ENCODE data around the gene NUAK1. TPM values are rescaled to one million over a fixed set of nuclear protein-coding genes. Genes with fewer than 3 reads are reported as not detected.

The NUAK1 gene
- total RNA-seq, 1 experiment from 2014 or later: 10.1 TPM

- Histone ChIP-seq H3K18ac (ENCODE audit: insufficient read length, low read depth, low read length) (no peak overlapping the region), H3K56ac (ENCODE audit: insufficient read length, low read depth, low read length) (no peak overlapping the region), H2BK20ac (ENCODE audit: low read depth, low read length, poor library complexity, severe bottlenecking) (no peak overlapping the region), H3K79me2 (ENCODE audit: insufficient read depth, low read length) (no peaks in the 10 kb centered on the region), H2BK120ac (ENCODE audit: low read depth, low read length, poor library complexity, severe bottlenecking) (no peak overlapping the region), H3K9me3 (ENCODE audit: control insufficient read depth, low read depth, low read length) (no peaks in the 10 kb centered on the region), H3K4ac (ENCODE audit: low read depth, low read length) (no peak overlapping the region), H4K8ac (replicated peaks; ENCODE audit: insufficient read length, low read depth, low read length) (no peak overlapping the region), H3K23me2 (ENCODE audit: insufficient read length, low read depth, low read length, poor library complexity, severe bottlenecking) (no peaks in the 10 kb centered on the region), H2BK12ac (ENCODE audit: insufficient read length, low read depth, low read length) (no peak overlapping the region), H3K27me3 (ENCODE audit: insufficient read depth, low read length) (no peaks in the 10 kb centered on the region), H2BK15ac (ENCODE audit: low read depth, low read length) (no peak overlapping the region), H3K9ac (ENCODE audit: extremely low read depth, insufficient read length, low read length) (no peak overlapping the region), H3K14ac (ENCODE audit: insufficient read depth, low read length) (no peak overlapping the region), H2AFZ (ENCODE audit: low read length) (no peak overlapping the region), H3K79me1 (ENCODE audit: insufficient read depth, low read depth, low read length, poor library complexity, severe bottlenecking) (no peaks in the 10 kb centered on the region), H4K5ac (ENCODE audit: insufficient read length, low read depth, low read length) (no peak overlapping the region), H4K91ac (ENCODE audit: insufficient read length, low read depth, low read length) (no peak overlapping the region), H3K4me2 (ENCODE audit: insufficient read depth, insufficient read length, low read length) (no peak overlapping the region), H2AK5ac (ENCODE audit: insufficient read length, low read length) (no peak overlapping the region), H3K27ac (ENCODE audit: insufficient read length, low read depth, low read length) (no peak overlapping the region), H2BK5ac (ENCODE audit: insufficient read length, low read length) (no peak overlapping the region), H3K4me1 (ENCODE audit: insufficient read depth, low read length) (peaks cover 2% of the 10 kb centered on the region), H4K20me1 (ENCODE audit: control insufficient read depth, insufficient read depth, insufficient read length) (no peaks in the 10 kb centered on the region), H3T11ph (ENCODE audit: low read length) (no peak overlapping the region), H3K23ac (ENCODE audit: insufficient read length, low read depth, low read length) (no peak overlapping the region)
- no CpG with 5 or more reads among the region's 15 CpGs for WGBS (ENCODE audit: extremely low coverage, insufficient read length, low lambda C conversion rate)
- H3K27me3 Mint-ChIP-seq (ENCODE audit: low read depth): no peaks in the 10 kb centered on the region
- no peak overlapping the region for H3K4me3 Mint-ChIP-seq
- H3K4me1 Mint-ChIP-seq: peaks cover 19 to 20% of the 10 kb centered on the region in 2 experiments
- H3K36me3 Mint-ChIP-seq (ENCODE audit: insufficient read depth in 1 of 3, low read depth in 3 of 3): peaks cover 22 to 45% (median 33%) of the 10 kb centered on the region in 3 experiments; a peak in 6 of 7 replicates
- no peak for TF ChIP-seq CTCF (conservative IDR thresholded peaks at IDR 0.05)
- DNase-seq: no peak
- no peaks in the 10 kb centered on the region for H3K9me3 Mint-ChIP-seq
- H3K27ac Mint-ChIP-seq: no peak overlapping the region
Observed at GRCh38 chr12:106067606-106068205, 71.0 kb downstream of the NUAK1 start.

All from H9 (cell line).